GM12873 (cell line): ENCODE data around the gene RIC3.

Experiments
- TF ChIP-seq, protein P1 (sequence below): IDR thresholded peaks from 2 replicates; pipeline ENCODE4 v1.5.1; 2012; ENCODE audit warnings: low read depth, mild to moderate bottlenecking, moderate library complexity, low read length, control low read depth; ENCODE audit not compliant: insufficient read depth; ENCODE audit errors: missing control alignments

The RIC3 gene

GRCh38 chr11:8103909-8104308 is 64.9 kb downstream of the RIC3 start:
- TF ChIP-seq, protein P1, sequence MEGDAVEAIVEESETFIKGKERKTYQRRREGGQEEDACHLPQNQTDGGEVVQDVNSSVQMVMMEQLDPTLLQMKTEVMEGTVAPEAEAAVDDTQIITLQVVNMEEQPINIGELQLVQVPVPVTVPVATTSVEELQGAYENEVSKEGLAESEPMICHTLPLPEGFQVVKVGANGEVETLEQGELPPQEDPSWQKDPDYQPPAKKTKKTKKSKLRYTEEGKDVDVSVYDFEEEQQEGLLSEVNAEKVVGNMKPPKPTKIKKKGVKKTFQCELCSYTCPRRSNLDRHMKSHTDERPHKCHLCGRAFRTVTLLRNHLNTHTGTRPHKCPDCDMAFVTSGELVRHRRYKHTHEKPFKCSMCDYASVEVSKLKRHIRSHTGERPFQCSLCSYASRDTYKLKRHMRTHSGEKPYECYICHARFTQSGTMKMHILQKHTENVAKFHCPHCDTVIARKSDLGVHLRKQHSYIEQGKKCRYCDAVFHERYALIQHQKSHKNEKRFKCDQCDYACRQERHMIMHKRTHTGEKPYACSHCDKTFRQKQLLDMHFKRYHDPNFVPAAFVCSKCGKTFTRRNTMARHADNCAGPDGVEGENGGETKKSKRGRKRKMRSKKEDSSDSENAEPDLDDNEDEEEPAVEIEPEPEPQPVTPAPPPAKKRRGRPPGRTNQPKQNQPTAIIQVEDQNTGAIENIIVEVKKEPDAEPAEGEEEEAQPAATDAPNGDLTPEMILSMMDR: no peak

DNA sequence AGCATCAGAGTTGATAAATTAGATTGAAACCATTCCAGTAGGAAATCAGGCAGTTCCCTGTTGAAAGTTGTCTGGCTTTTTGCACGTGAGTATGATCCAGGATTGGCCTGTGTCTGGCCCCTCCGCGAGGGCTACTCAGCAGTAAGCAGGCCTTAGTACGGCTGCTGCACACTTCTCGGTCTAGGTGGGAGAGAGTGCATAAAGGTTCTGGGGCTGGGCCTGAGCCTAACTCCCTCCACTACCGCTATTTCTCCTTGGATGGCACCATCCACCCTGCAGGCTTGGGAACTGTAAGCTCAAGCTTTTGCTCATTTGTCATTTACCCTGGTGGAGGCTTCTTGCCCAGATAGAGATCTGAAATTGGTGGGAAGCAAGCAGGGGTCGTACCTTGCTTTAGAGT is 65.9 kb downstream of the RIC3 start:
- TF ChIP-seq, protein P1: no peak

DNA sequence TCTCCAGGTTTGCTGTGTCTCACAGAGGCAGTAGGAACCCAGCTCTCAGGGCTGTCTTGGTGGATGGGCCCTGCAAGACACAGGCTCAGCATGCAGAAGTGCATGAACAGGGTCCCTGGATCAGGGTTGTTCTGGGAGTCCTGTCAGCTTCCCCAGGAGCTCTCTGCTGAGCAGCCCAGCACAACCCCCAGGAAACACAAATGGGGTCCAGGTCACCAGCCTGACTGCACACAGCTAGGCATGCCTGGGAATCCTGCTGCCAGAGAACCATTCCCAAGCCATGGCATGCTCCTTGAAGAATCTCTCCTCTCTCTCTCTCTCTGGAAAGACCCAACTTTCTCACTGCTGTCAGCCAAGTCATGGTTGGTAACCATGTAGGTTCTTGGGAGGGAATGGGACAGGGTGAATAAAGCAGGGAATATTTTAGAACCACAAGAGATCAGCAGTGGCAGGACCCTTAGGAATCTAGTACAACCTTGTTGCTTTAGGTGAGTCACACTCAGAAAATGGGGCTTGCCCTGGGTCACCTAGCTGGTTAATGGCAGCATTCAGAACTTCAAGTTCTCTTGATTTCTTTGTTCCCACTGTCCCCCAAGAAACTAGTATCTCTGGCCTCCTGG is 66.4 kb downstream of the RIC3 start:
- TF ChIP-seq, protein P1: no peak

DNA sequence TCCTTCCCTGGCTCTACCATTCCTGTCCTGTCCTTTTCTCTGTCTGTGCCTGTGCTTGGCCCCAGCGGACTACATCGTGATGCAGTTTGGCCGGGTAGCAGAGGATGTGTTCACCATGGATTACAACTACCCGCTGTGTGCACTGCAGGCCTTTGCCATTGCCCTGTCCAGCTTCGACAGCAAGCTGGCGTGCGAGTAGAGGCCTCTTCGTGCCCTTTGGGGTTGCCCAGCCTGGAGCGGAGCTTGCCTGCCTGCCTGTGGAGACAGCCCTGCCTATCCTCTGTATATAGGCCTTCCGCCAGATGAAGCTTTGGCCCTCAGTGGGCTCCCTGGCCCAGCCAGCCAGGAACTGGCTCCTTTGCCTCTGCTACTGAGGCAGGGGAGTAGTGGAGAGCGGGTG is 67.4 kb downstream of the RIC3 start:
- TF ChIP-seq, protein P1: no peak

- TF ChIP-seq, protein P1: no peak
Observed at GRCh38 chr11:8100605-8101004, 68.2 kb downstream of the RIC3 start.

- TF ChIP-seq, protein P1: no peak
Observed at GRCh38 chr11:8100158-8100557, 68.7 kb downstream of the RIC3 start.

DNA sequence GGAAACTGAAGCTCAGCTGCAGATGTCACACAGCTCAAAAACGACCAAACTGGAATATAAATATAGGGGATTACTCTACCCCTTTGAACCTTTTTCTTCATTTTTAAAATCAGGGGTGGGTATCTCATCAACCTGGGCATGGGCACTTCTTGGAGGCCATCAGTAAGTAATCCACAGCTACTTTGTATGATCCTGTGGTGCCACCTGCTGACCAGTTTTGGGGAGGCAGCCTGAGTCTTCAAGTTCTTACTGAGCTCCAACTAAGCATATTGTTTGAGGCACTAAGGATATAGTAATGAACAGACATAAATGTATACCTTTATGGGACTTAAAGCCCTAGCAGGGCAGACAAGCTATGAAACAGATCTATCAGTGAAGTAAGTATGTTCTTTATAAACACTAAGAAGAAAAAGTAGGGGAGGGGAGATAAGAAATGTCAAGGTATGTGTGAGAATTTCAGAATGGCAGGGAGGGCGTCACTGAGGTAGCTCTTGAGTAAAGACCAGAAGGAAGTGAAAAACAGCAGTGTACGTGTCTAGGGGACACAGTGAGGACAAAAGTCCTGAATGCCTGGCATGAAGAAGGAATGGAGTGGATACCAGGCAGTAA is 69.4 kb downstream of the RIC3 start:
- TF ChIP-seq, protein P1: peak; percentile 76
